Chondrocyte (in vitro differentiated cells): Measurements from ENCODE around the gene ADGRV1. TPM values are rescaled to one million over a fixed set of nuclear protein-coding genes. Genes with fewer than 3 reads are reported as not detected.

ENCODE experiments used
- DNase-seq: peaks from one replicate; pipeline ENCODE4 v3.0.0; 2021; ENCODE audit warnings: mixed read lengths, low spot score
- H3K27ac Mint-ChIP-seq: one replicate; pipeline ENCODE4 v1.8.0; 2021; ENCODE audit warnings: mild to moderate bottlenecking, moderate library complexity, mixed read lengths; ENCODE audit not compliant: unreplicated experiment
- H3K27me3 Mint-ChIP-seq: 2 replicates; pipeline ENCODE4 v1.8.0; 2021; ENCODE audit warnings: low read depth, mixed read lengths
- H3K36me3 Mint-ChIP-seq: 2 replicates; pipeline ENCODE4 v1.8.0; 2021; ENCODE audit warnings: low read depth, mixed read lengths
- H3K4me1 Mint-ChIP-seq: 2 replicates; pipeline ENCODE4 v1.8.0; 2021; ENCODE audit warnings: low read depth, mild to moderate bottlenecking, mixed read lengths
- H3K4me3 Mint-ChIP-seq: one replicate; pipeline ENCODE4 v1.8.0; 2021; ENCODE audit warnings: mild to moderate bottlenecking, moderate library complexity, mixed read lengths; ENCODE audit not compliant: unreplicated experiment
- H3K9me3 Mint-ChIP-seq: 2 replicates; pipeline ENCODE4 v1.8.0; 2021; ENCODE audit warnings: low read depth, mixed read lengths
- CTCF ChIP-seq: fragments of 200-600 bp; sonication (generic); IDR thresholded peaks from 2 replicates; pipeline ENCODE4 v1.5.0; 2021; ENCODE audit warnings: antibody characterized with exemption, mild to moderate bottlenecking, moderate library complexity
- total RNA-seq: library from RNA; stranded (reverse); gene quantifications from 3 replicates; pipeline ENCODE4 v1.2.1, GENCODE V29; 2021

The ADGRV1 gene
- total RNA-seq, 1 donor from 2014 or later: 1.5 TPM

- Mint-ChIP-seq H3K4me3 (no peak overlapping the region), H3K36me3 (no peaks in the 10 kb centered on the region), H3K27me3 (no peaks in the 10 kb centered on the region), H3K27ac (no peak overlapping the region), H3K9me3 (no peaks in the 10 kb centered on the region), H3K4me1 (peaks cover 42% of the 10 kb centered on the region)
- DNase-seq: no peak
- no peak for TF ChIP-seq CTCF
These were observed 615.8 kb downstream of the ADGRV1 start for GRCh38 chr5:91174396-91174795.

- peaks cover 43% of the 10 kb centered on the region for H3K4me1 Mint-ChIP-seq
- DNase-seq: no peak
- H3K27me3 Mint-ChIP-seq: no peaks in the 10 kb centered on the region
- TF ChIP-seq CTCF: no peak
- no peaks in the 10 kb centered on the region for H3K36me3 Mint-ChIP-seq
- H3K4me3 Mint-ChIP-seq: no peak overlapping the region
- no peaks in the 10 kb centered on the region for H3K9me3 Mint-ChIP-seq
- peak overlapping the region; percentile 83 for H3K27ac Mint-ChIP-seq
These were observed 617.1 kb downstream of the ADGRV1 start for GRCh38 chr5:91175708-91176107.

- Mint-ChIP-seq H3K27me3 (no peaks in the 10 kb centered on the region), H3K4me1 (peaks cover 43% of the 10 kb centered on the region), H3K36me3 (no peaks in the 10 kb centered on the region), H3K9me3 (no peaks in the 10 kb centered on the region), H3K27ac (peak overlapping the region; percentile 83), H3K4me3 (no peak overlapping the region)
- TF ChIP-seq CTCF: no peak
- DNase-seq: no peak
These were observed 617.9 kb downstream of the ADGRV1 start for GRCh38 chr5:91176288-91177016.

- no peaks in the 10 kb centered on the region for H3K36me3 Mint-ChIP-seq
- H3K4me3 Mint-ChIP-seq: no peak overlapping the region
- H3K9me3 Mint-ChIP-seq: no peaks in the 10 kb centered on the region
- no peak for DNase-seq
- TF ChIP-seq CTCF: no peak
- peaks cover 43% of the 10 kb centered on the region for H3K4me1 Mint-ChIP-seq
- no peak overlapping the region for H3K27ac Mint-ChIP-seq
- no peaks in the 10 kb centered on the region for H3K27me3 Mint-ChIP-seq
These were observed 618.5 kb downstream of the ADGRV1 start for GRCh38 chr5:91177085-91177484.

GRCh38 chr5:91177639-91178038 is 619.0 kb downstream of the ADGRV1 start:
- no peak for TF ChIP-seq CTCF
- Mint-ChIP-seq H3K27me3 (no peaks in the 10 kb centered on the region), H3K27ac (no peak overlapping the region), H3K4me1 (peaks cover 43% of the 10 kb centered on the region), H3K9me3 (no peaks in the 10 kb centered on the region), H3K36me3 (no peaks in the 10 kb centered on the region), H3K4me3 (no peak overlapping the region)
- no peak for DNase-seq
